SK-N-MC (cell line): ENCODE results near the gene ADAMTS19.

Experiments used
- EZH2 ChIP-seq: fragments of 200-600 bp; sonication (generic); IDR thresholded peaks from one replicate; pipeline ENCODE4 v1.6.1; 2017; ENCODE audit warnings: antibody characterized with exemption
- FOXP2 ChIP-seq: optimal IDR thresholded peaks from 2 replicates; pipeline ENCODE3; 2011; ENCODE audit warnings: mild to moderate bottlenecking, moderate library complexity; ENCODE audit not compliant: insufficient read depth; ENCODE audit errors: extremely low read length, control extremely low read depth
- POLR2AphosphoS5 ChIP-seq: IDR thresholded peaks from 2 replicates; pipeline ENCODE4 v1.6.1; 2012; ENCODE audit warnings: mild to moderate bottlenecking, low read depth, low read length, borderline replicate concordance

GRCh38 chr5:129572060-129572459, 112.0 kb downstream of the ADAMTS19 start:
- TF ChIP-seq POLR2AphosphoS5 (no peak), EZH2 (no peak), FOXP2 (no peak)
